ENCODE data around the gene STRIT1. TPM values are rescaled to one million over a fixed set of nuclear protein-coding genes. Genes with fewer than 3 reads are reported as not detected.

The STRIT1 gene
- total and polyA plus RNA-seq, 10 of the 15 experiments (the other 5 are each of a cell fraction or from before 2014, with no cell fraction given), result not detected

GRCh38 chr3:155304394-155304793 is 10.9 kb upstream of the STRIT1 start (continued):
- TF ChIP-seq, protein P1, sequence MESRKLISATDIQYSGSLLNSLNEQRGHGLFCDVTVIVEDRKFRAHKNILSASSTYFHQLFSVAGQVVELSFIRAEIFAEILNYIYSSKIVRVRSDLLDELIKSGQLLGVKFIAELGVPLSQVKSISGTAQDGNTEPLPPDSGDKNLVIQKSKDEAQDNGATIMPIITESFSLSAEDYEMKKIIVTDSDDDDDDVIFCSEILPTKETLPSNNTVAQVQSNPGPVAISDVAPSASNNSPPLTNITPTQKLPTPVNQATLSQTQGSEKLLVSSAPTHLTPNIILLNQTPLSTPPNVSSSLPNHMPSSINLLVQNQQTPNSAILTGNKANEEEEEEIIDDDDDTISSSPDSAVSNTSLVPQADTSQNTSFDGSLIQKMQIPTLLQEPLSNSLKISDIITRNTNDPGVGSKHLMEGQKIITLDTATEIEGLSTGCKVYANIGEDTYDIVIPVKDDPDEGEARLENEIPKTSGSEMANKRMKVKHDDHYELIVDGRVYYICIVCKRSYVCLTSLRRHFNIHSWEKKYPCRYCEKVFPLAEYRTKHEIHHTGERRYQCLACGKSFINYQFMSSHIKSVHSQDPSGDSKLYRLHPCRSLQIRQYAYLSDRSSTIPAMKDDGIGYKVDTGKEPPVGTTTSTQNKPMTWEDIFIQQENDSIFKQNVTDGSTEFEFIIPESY (IDR thresholded peaks at IDR 0.05), result no peak
- TF ChIP-seq, protein P2, sequence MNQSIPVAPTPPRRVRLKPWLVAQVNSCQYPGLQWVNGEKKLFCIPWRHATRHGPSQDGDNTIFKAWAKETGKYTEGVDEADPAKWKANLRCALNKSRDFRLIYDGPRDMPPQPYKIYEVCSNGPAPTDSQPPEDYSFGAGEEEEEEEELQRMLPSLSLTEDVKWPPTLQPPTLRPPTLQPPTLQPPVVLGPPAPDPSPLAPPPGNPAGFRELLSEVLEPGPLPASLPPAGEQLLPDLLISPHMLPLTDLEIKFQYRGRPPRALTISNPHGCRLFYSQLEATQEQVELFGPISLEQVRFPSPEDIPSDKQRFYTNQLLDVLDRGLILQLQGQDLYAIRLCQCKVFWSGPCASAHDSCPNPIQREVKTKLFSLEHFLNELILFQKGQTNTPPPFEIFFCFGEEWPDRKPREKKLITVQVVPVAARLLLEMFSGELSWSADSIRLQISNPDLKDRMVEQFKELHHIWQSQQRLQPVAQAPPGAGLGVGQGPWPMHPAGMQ (IDR thresholded peaks at IDR 0.05; ENCODE audit: borderline replicate concordance), result no peak
- no peak for TF ChIP-seq NR2C1 (IDR thresholded peaks at IDR 0.05)
- no peak for TF ChIP-seq PAX5 (IDR thresholded peaks at IDR 0.05; ENCODE audit: borderline replicate concordance, low read depth, low read length)
- no peak for TF ChIP-seq CTCF (IDR thresholded peaks at IDR 0.05 in 2 of 3, conservative IDR thresholded peaks at IDR 0.05 in 1 of 3; ENCODE audit: control insufficient read depth in 2 of 3, extremely low read depth in 1 of 3, insufficient read depth in 1 of 3, low read depth in 3 of 3, low read length in 3 of 3)

GRCh38 chr3:155303540-155304097 is 10.1 kb upstream of the STRIT1 start:
- TF ChIP-seq RCOR1 (conservative IDR thresholded peaks at IDR 0.05; ENCODE audit: low read depth, low read length), result no peak
- Histone ChIP-seq H3K9ac (ENCODE audit: control insufficient read depth, insufficient read depth, low read length) (no peak overlapping the region), H3K4me3 (no peak overlapping the region), H2AFZ (ENCODE audit: control insufficient read depth, low read depth, low read length) (no peak overlapping the region), H3K79me2 (ENCODE audit: control insufficient read depth, insufficient read depth, low read length) (no peaks in the 10 kb centered on the region), H3K27me3 (replicated peaks in 1 of 2; ENCODE audit: control insufficient read depth in 2 of 2, insufficient read depth in 2 of 2, low read length in 1 of 2) (no peaks in the 10 kb centered on the region), H3K27ac (ENCODE audit: control insufficient read depth, insufficient read depth) (no peak overlapping the region), H3K36me3 (ENCODE audit: control insufficient read depth in 2 of 2, insufficient read depth in 2 of 2, low read length in 1 of 2) (no peaks in the 10 kb centered on the region), H3K4me1 (ENCODE audit: control insufficient read depth, insufficient read depth, low read length) (no peaks in the 10 kb centered on the region), H3K4me2 (ENCODE audit: control insufficient read depth, insufficient read depth) (no peak overlapping the region), H3K9me3 (replicated peaks; ENCODE audit: control insufficient read depth, insufficient read depth, low read length) (no peaks in the 10 kb centered on the region), H4K20me1 (ENCODE audit: control insufficient read depth, insufficient read depth) (no peaks in the 10 kb centered on the region)
- POLR2A ChIA-PET, result no interaction called here
- DNase-seq (ENCODE audit: low read depth, low spot score), result no peak
- in situ Hi-C loops (cut with MboI), result no loop called here
- no peak for FAIRE-seq
- no TSS peak for BruUV-seq (replicated peaks)
- CTCF ChIA-PET, result no interaction called here
- ATAC-seq, result no peak
- RAD21 ChIA-PET (ENCODE audit: unreplicated experiment), result no interaction called here
- SMC1A ChIA-PET (ENCODE audit: uncharacterized antibody, unreplicated experiment), result no interaction called here
- intact Hi-C loops (cut with micrococcal nuclease; ENCODE audit: unreplicated experiment), result no loop called here
